GM12878 (cell line): ENCODE data around the gene AGPAT4. TPM values are rescaled to one million over a fixed set of nuclear protein-coding genes. Genes with fewer than 3 reads are reported as not detected.

Experiments
- ATAC-seq: fragments of 200-7000 bp; cut with Tn5 transposase; 3 replicates; pipeline ENCODE4 v1.9.1; 2020; ENCODE audit warnings: mild to moderate bottlenecking, moderate library complexity
- BruUV-seq: library from RNA; stranded (reverse); fragments of 400-500 nt; replicated peaks from 2 replicates; lab custom pipeline; 2021; lab: Mats Ljungman, UMichigan
- CTCF ChIA-PET: fragments of 300-600 bp; sonication (Branson Sonifier 250); formaldehyde crosslinking; extraction: SDS; loops from one replicate; lab custom pipeline; 2021; ENCODE audit warnings: inconsistent platforms; lab: Yijun Ruan, JAX
- POLR2A ChIA-PET: fragments of 350-600 bp; formaldehyde crosslinking; extraction: SDS; loops from one replicate; lab custom pipeline; 2021; ENCODE audit warnings: inconsistent platforms; lab: Charles Lee
- RAD21 ChIA-PET: fragments of 300-600 bp; sonication (Branson Sonifier 250); formaldehyde crosslinking; loops from one replicate; lab custom pipeline; 2023; ENCODE audit warnings: antibody characterized with exemption; ENCODE audit not compliant: unreplicated experiment; lab: Charles Lee
- SMC1A ChIA-PET: fragments of 300-600 bp; sonication (Branson Sonifier 250); formaldehyde crosslinking; loops from one replicate; lab custom pipeline; 2023; ENCODE audit not compliant: unreplicated experiment, uncharacterized antibody; lab: Charles Lee
- DNase-seq: peaks from one replicate; pipeline ENCODE4 v3.0.0-alpha.2; 2011; ENCODE audit warnings: low read depth, low spot score
- FAIRE-seq: peaks from 3 replicates; lab custom pipeline; 2011; peaks lifted over from hg19 to GRCh38; lab: Jason Lieb, UNC
- H2AFZ ChIP-seq: 2 replicates; pipeline ENCODE4 v1.6.0; 2011; ENCODE audit warnings: low read depth, low read length, control low read depth; ENCODE audit not compliant: control insufficient read depth
- H3K27ac ChIP-seq: 2 replicates; pipeline ENCODE4 v1.5.1; 2011; ENCODE audit warnings: control low read depth; ENCODE audit not compliant: control insufficient read depth, insufficient read depth
- H3K27me3 ChIP-seq, 2 experiments: replicated peaks in 1 of 2; 2 replicates each; pipeline versions ENCODE4 v1.6.0 to v1.6.1; 2011; ENCODE audit warnings: low read length in 1 of 2; ENCODE audit not compliant: control insufficient read depth in 2 of 2, insufficient read depth in 2 of 2
- H3K36me3 ChIP-seq, 2 experiments: 2 replicates each; pipeline ENCODE4 v1.5.1; 2011; ENCODE audit warnings: low read length in 1 of 2; ENCODE audit not compliant: control insufficient read depth in 2 of 2, insufficient read depth in 2 of 2
- H3K4me1 ChIP-seq: 2 replicates; pipeline ENCODE4 v1.6.1; 2011; ENCODE audit warnings: mild to moderate bottlenecking, low read length, moderate library complexity, mixed read lengths; ENCODE audit not compliant: control insufficient read depth, insufficient read depth
- H3K4me2 ChIP-seq: 2 replicates; pipeline ENCODE4 v1.6.0; 2011; ENCODE audit warnings: control low read depth; ENCODE audit not compliant: control insufficient read depth, insufficient read depth
- H3K4me3 ChIP-seq: fragments of 200-600 bp; sonication (generic); 2 replicates; pipeline ENCODE4 v1.5.1; 2016
- H3K79me2 ChIP-seq: 2 replicates; pipeline ENCODE4 v1.6.0; 2011; ENCODE audit warnings: low read length; ENCODE audit not compliant: control insufficient read depth, insufficient read depth
- H3K9ac ChIP-seq: 2 replicates; pipeline ENCODE4 v1.8.0; 2011; ENCODE audit warnings: low read length, control low read depth, mixed read lengths; ENCODE audit not compliant: control insufficient read depth, insufficient read depth
- H3K9me3 ChIP-seq: replicated peaks from 3 replicates; pipeline ENCODE4 v1.5.1; 2011; ENCODE audit warnings: mild to moderate bottlenecking, low read length; ENCODE audit not compliant: control insufficient read depth, insufficient read depth
- H4K20me1 ChIP-seq: 2 replicates; pipeline ENCODE4 v1.6.0; 2011; ENCODE audit not compliant: control insufficient read depth, insufficient read depth
- E2F8 ChIP-seq: fragments of 450-650 bp; IDR thresholded peaks from 2 replicates; pipeline ENCODE4 v1.6.1; 2018; ENCODE audit warnings: mild to moderate bottlenecking, low read depth, moderate library complexity; ENCODE audit not compliant: partially characterized antibody
- ESRRA ChIP-seq: IDR thresholded peaks from 2 replicates; pipeline ENCODE4 v1.6.1; 2012; ENCODE audit warnings: mild to moderate bottlenecking, low read length, improper control_type of control experiment
- HDGF ChIP-seq: fragments of 450-650 bp; IDR thresholded peaks from 2 replicates; pipeline ENCODE4 v1.6.1; 2016; ENCODE audit warnings: antibody characterized with exemption
- IKZF2 ChIP-seq, 2 experiments: fragments of 450-650 bp; IDR thresholded peaks; 2 replicates each; pipeline ENCODE4 v1.6.1; 2017; ENCODE audit warnings: mild to moderate bottlenecking in 2 of 2, moderate library complexity in 2 of 2
- MTA3 ChIP-seq: IDR thresholded peaks from 2 replicates; pipeline ENCODE4 v1.6.1; 2012; ENCODE audit warnings: low read length, inconsistent platforms, borderline replicate concordance
- NFXL1 ChIP-seq: fragments of 450-650 bp; IDR thresholded peaks from 2 replicates; pipeline ENCODE4 v1.6.1; 2017; ENCODE audit warnings: antibody characterized with exemption, mild to moderate bottlenecking, borderline replicate concordance
- POLR2AphosphoS5 ChIP-seq: IDR thresholded peaks from 2 replicates; pipeline ENCODE4 v1.6.1; 2011; ENCODE audit warnings: mild to moderate bottlenecking, low read length, inconsistent platforms
- ZNF274 ChIP-seq: IDR thresholded peaks from one replicate; pipeline ENCODE4 v1.8.0; 2011; ENCODE audit not compliant: insufficient read length, insufficient read depth
- WGBS: methylation state at CpG from one replicate; pipeline ENCODE4 v1.1.6; 2016; ENCODE audit warnings: low lambda C conversion rate; ENCODE audit not compliant: insufficient replicate concordance, insufficient coverage; ENCODE audit errors: missing lambda C conversion rate; 5-methylcytosine and 5-hydroxymethylcytosine counted together
- in situ Hi-C: fragments of 300-500 bp; cut with MboI; formaldehyde crosslinking; loops from 9 replicates; pipeline ENCODE4 v1.14.3; 2018; ENCODE audit warnings: mixed read lengths
- intact Hi-C: fragments of 100-400 bp; cut with micrococcal nuclease; formaldehyde crosslinking; loops from one replicate; pipeline ENCODE4 v1.14.2; 2022; ENCODE audit not compliant: unreplicated experiment
- polyA plus RNA-seq, 11 experiments: library from polyadenylated mRNA; depleted of rRNA in 4 of 11; unstranded in 6 of 11; stranded (reverse) in 5 of 11; fragments of >200 nt; fragmentation: Nextera tagmentation in 4 of 11; fragmentation: Illumina TruSeq in 1 of 11; extraction: Ambion mirVana in 4 of 11; extraction: Trizol in 1 of 11; gene quantifications; 1 replicate in 1 of 11; 2 replicates in 10 of 11; pipeline versions ENCODE4 v1.2.1 to v1.2.3, GENCODE V29; 2011 to 2016; ENCODE audit warnings: inconsistent platforms in 2 of 11, missing spikeins in 2 of 11, low read depth in 1 of 11
- total RNA-seq, 4 experiments: library from RNA; depleted of rRNA in 3 of 4; stranded (reverse); fragments of >200 nt in 3 of 4; fragmentation: Illumina TruSeq in 1 of 4; extraction: Trizol in 1 of 4; gene quantifications; 2 replicates each; pipeline versions ENCODE4 v1.2.1 to v1.2.3, GENCODE V29; 2013 to 2021
- TF ChIP-seq, protein P1 (sequence below): IDR thresholded peaks from 2 replicates; pipeline ENCODE4 v1.6.1; 2012; ENCODE audit warnings: mild to moderate bottlenecking, low read depth, low read length

Gene AGPAT4
- total and polyA plus RNA-seq, 10 of the 15 experiments (the other 5 are each of a cell fraction or from before 2014, with no cell fraction given): 0.34 to 2.2 (median 1.3) TPM

DNA sequence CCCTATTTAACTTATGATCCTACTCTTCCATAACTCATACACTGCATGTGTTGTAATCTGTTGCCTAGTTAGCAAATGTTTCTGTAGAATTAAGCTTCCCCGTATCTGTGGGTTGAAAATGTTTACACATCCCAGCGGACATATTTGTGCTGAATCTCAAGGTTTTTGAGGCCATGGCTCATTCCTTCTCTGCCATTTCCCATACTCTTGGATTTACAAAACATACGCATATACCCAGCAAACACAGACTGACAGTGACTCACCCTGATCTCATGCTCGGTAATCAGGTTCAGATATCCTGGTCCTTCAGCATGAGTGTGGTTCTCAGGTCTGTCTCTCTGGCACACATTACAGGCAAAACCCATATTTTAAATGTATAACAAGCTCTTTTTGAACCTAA lies 58.7 kb downstream of the AGPAT4 start:
- CTCF ChIA-PET: interaction anchor here (0.7 kb wide), 1 partner anchor 77 kb away, joined by 3 read pairs; no protein-coding TSS in a partner anchor
- H3K4me3 ChIP-seq: no peak overlapping the region
- no TSS peak for BruUV-seq
- no peak overlapping the region for H2AFZ ChIP-seq
- H3K27me3 ChIP-seq: no peaks in the 10 kb centered on the region
- SMC1A ChIA-PET: interaction anchor here (0.8 kb wide), 1 partner anchor 9 kb away, joined by 3 read pairs; no protein-coding TSS in a partner anchor
- WGBS: 87% methylated on average over 4 of the region's 4 CpGs
- H3K27ac ChIP-seq: no peak overlapping the region
- H3K9me3 ChIP-seq: no peaks in the 10 kb centered on the region; the same call in 2 of the 3 replicates
- FAIRE-seq (no peak), ATAC-seq (no peak), DNase-seq (no peak)
- RAD21 ChIA-PET: no interaction called here
- in situ Hi-C loops: no loop called here
- H3K4me2 ChIP-seq: no peak overlapping the region
- H4K20me1 ChIP-seq: no peaks in the 10 kb centered on the region
- no peaks in the 10 kb centered on the region for H3K4me1 ChIP-seq
- intact Hi-C loops: no loop called here
- POLR2A ChIA-PET: no interaction called here
- H3K79me2 ChIP-seq: no peaks in the 10 kb centered on the region
- H3K9ac ChIP-seq: no peak overlapping the region
- H3K36me3 ChIP-seq: no peaks in the 10 kb centered on the region
- no peak for TF ChIP-seq IKZF2 (IDR thresholded peaks at IDR 0.05)

- intact Hi-C loops: no loop called here
- Histone ChIP-seq H3K27me3 (no peaks in the 10 kb centered on the region), H3K4me2 (no peak overlapping the region), H3K9ac (no peak overlapping the region), H3K79me2 (no peaks in the 10 kb centered on the region), H3K9me3 (no peaks in the 10 kb centered on the region; the same call in 2 of the 3 replicates), H2AFZ (no peak overlapping the region), H3K27ac (no peak overlapping the region), H4K20me1 (no peaks in the 10 kb centered on the region), H3K4me1 (no peaks in the 10 kb centered on the region), H3K4me3 (no peak overlapping the region), H3K36me3 (no peaks in the 10 kb centered on the region)
- in situ Hi-C loops: no loop called here
- ATAC-seq (no peak), DNase-seq (no peak), FAIRE-seq (no peak)
- SMC1A ChIA-PET: no interaction called here
- WGBS: 62% methylated on average over 5 of the region's 5 CpGs
- CTCF ChIA-PET: interaction anchor here (0.7 kb wide), 1 partner anchor 76 kb away, joined by 3 read pairs; no protein-coding TSS in a partner anchor
- RAD21 ChIA-PET: no interaction called here
- BruUV-seq: no TSS peak
- POLR2A ChIA-PET: no interaction called here
- no peak for TF ChIP-seq NFXL1
- TF ChIP-seq HDGF: no peak
- no peak for TF ChIP-seq E2F8
- TF ChIP-seq MTA3: no peak
- TF ChIP-seq, protein P1, sequence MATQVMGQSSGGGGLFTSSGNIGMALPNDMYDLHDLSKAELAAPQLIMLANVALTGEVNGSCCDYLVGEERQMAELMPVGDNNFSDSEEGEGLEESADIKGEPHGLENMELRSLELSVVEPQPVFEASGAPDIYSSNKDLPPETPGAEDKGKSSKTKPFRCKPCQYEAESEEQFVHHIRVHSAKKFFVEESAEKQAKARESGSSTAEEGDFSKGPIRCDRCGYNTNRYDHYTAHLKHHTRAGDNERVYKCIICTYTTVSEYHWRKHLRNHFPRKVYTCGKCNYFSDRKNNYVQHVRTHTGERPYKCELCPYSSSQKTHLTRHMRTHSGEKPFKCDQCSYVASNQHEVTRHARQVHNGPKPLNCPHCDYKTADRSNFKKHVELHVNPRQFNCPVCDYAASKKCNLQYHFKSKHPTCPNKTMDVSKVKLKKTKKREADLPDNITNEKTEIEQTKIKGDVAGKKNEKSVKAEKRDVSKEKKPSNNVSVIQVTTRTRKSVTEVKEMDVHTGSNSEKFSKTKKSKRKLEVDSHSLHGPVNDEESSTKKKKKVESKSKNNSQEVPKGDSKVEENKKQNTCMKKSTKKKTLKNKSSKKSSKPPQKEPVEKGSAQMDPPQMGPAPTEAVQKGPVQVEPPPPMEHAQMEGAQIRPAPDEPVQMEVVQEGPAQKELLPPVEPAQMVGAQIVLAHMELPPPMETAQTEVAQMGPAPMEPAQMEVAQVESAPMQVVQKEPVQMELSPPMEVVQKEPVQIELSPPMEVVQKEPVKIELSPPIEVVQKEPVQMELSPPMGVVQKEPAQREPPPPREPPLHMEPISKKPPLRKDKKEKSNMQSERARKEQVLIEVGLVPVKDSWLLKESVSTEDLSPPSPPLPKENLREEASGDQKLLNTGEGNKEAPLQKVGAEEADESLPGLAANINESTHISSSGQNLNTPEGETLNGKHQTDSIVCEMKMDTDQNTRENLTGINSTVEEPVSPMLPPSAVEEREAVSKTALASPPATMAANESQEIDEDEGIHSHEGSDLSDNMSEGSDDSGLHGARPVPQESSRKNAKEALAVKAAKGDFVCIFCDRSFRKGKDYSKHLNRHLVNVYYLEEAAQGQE: no peak
- no peak for TF ChIP-seq ESRRA
- TF ChIP-seq POLR2AphosphoS5: no peak
- TF ChIP-seq ZNF274: no peak
Observed at GRCh38 chr6:161214722-161215121, 59.1 kb downstream of the AGPAT4 start.
